Spleen (tissue), 7 donors: ENCODE results near the gene NRXN2.

Experiments used
- CTCF ChIP-seq, 11 experiments: fragments of 200-600 bp in 7 of 11; fragments of 450-650 bp in 4 of 11; sonication (generic) in 4 of 11; IDR thresholded peaks in 8 of 11; conservative IDR thresholded peaks in 3 of 11; 1 replicate in 7 of 11; 2 replicates in 4 of 11; pipeline versions ENCODE4 v1.4.0 to v1.8.0; 2016 to 2021; ENCODE audit warnings: antibody characterized with exemption in 11 of 11, inconsistent platforms in 4 of 11, mild to moderate bottlenecking in 1 of 11
- POLR2AphosphoS5 ChIP-seq, 3 donors: sonication (generic); formaldehyde crosslinking; IDR thresholded peaks; one replicate each; pipeline ENCODE4 v1.5.1; 2017; ENCODE audit warnings: antibody characterized with exemption in 3 of 3
- donor health status: DM: no; HTN: no; CAD: no; lungs with moderate emphysema.
- donor health status: DM: no; HTN: no; CAD: no.
- donor health status: DM: no; HTN: no; CAD: no.

- no peak for TF ChIP-seq CTCF (IDR thresholded peaks at IDR 0.05 in 8 of 11, conservative IDR thresholded peaks at IDR 0.05 in 3 of 11)
- no peak for TF ChIP-seq POLR2AphosphoS5 (IDR thresholded peaks at IDR 0.05)
These were observed 28.1 kb downstream of the NRXN2 start for GRCh38 chr11:64694821-64695365.
